HG03196 (cell line): Measurements from ENCODE around the gene PPP1R13L.

ENCODE experiments used
- ATAC-seq: cut with Tn5 transposase; IDR thresholded peaks from one replicate; pipeline ENCODE4 v1.9.1; 2021; ENCODE audit not compliant: unreplicated experiment

Gene PPP1R13L

GRCh38 chr19:45370410-45371204 lies 34.3 kb downstream of the PPP1R13L start, which contains the start of gene ERCC2:
Gene ERCC2 (minus strand): TSS chr19:45370573. CDS start chr19:45370540, 33 bp downstream.
- ATAC-seq, result peak; percentile 92

GRCh38 chr19:45368737-45369340 lies 36.0 kb downstream of the PPP1R13L start:
- ATAC-seq, result no peak

GRCh38 chr19:45368127-45368526 lies 36.7 kb downstream of the PPP1R13L start:
- ATAC-seq, result no peak

GRCh38 chr19:45364696-45365095 lies 40.2 kb downstream of the PPP1R13L start:
- ATAC-seq, result no peak

- no peak for ATAC-seq
These were observed 40.9 kb downstream of the PPP1R13L start for GRCh38 chr19:45363861-45364459.

- no peak for ATAC-seq
These were observed 42.6 kb downstream of the PPP1R13L start for GRCh38 chr19:45362291-45362690.

- no peak for ATAC-seq
These were observed 43.3 kb downstream of the PPP1R13L start for GRCh38 chr19:45361608-45362007.

GRCh38 chr19:45358213-45358792 lies 46.6 kb downstream of the PPP1R13L start:
- ATAC-seq, result no peak

- ATAC-seq, result no peak
These were observed 47.5 kb downstream of the PPP1R13L start for GRCh38 chr19:45357445-45357783.

- ATAC-seq, result no peak
These were observed 48.0 kb downstream of the PPP1R13L start for GRCh38 chr19:45356760-45357444.

GRCh38 chr19:45355910-45356309 lies 49.0 kb downstream of the PPP1R13L start:
- no peak for ATAC-seq

GRCh38 chr19:45355402-45355801 lies 49.5 kb downstream of the PPP1R13L start:
- no peak for ATAC-seq

- no peak for ATAC-seq
These were observed 50.5 kb downstream of the PPP1R13L start for GRCh38 chr19:45354241-45354842.

GRCh38 chr19:45352914-45353796 lies 51.7 kb downstream of the PPP1R13L start:
- no peak for ATAC-seq

GRCh38 chr19:45352471-45352870 lies 52.4 kb downstream of the PPP1R13L start:
- no peak for ATAC-seq

GRCh38 chr19:45352062-45352461 lies 52.8 kb downstream of the PPP1R13L start:
- ATAC-seq, result no peak

- ATAC-seq, result no peak
These were observed 53.4 kb downstream of the PPP1R13L start for GRCh38 chr19:45351401-45351952.

- ATAC-seq, result no peak
These were observed 54.3 kb downstream of the PPP1R13L start for GRCh38 chr19:45350477-45351058.

- no peak for ATAC-seq
These were observed 55.4 kb downstream of the PPP1R13L start for GRCh38 chr19:45349430-45349941.
